GM19468 (cell line): ENCODE data around the gene COX7B.
A peak's percentile ranks its signal among the peaks of the same experiment; 100 is the strongest.
"Not testable (repeated sequence)": the region's sequence is repeated elsewhere in the genome, so short reads cannot be mapped to it uniquely, and the experiment has no call there.

Source experiments
- ATAC-seq: cut with Tn5 transposase; IDR thresholded peaks from one replicate; pipeline ENCODE4 v1.9.1; 2021; ENCODE audit warnings: mild to moderate bottlenecking, moderate library complexity, moderate number of reproducible peaks; ENCODE audit not compliant: unreplicated experiment; ENCODE audit errors: extremely low read depth

Gene COX7B, protein sequence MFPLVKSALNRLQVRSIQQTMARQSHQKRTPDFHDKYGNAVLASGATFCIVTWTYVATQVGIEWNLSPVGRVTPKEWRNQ

GRCh38 chrX:77899081-77899828 is at the start of gene COX7B:
TSS of gene COX7B (plus strand) at chrX:77899468. CDS start at chrX:77899554, 86 bp downstream.
- peak; percentile 71 for ATAC-seq

- ATAC-seq, result no peak
These were observed 23.9 kb upstream of the COX7B start for GRCh38 chrX:77875372-77875771.

DNA sequence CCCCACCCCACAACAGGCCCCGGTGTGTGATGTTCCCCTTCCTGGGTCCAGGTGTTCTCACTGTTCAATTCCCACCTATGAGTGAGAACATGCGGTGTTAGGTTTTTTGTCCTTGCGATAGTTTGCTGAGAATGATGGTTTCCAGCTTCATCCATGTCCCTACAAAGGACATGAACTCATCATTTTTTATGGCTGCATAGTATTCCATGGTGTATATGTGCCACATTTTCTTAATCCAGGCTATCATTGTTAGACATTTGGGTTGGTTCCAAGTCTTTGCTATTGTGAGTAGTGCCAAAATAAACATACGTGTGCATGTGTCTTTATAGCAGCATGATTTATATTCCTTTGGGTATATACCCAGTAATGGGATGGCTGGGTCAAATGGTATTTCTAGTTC is 17.9 kb upstream of the COX7B start:
- not testable (repeated sequence) for ATAC-seq

DNA sequence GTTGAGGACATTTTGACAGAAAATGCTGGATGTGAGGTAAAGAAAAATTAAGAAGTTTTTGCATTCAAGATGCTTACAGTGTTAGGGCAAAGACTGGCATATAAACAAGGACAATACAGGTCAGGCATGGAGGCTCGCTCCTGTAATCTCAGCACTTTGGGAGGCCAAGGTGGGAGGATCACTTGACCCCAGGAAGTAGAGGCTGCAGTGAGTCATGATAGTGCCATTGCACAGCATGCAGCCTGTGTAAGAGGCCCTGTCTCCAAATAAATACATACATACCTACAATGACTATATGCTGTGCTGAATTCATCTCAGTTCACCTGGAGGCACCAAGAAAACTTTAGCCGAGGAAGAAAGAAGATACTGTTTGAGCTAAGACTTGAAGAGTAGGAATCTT is 6.4 kb upstream of the COX7B start:
- no peak for ATAC-seq

- ATAC-seq, result no peak
These were observed 5.6 kb upstream of the COX7B start for GRCh38 chrX:77893713-77894112.

GRCh38 chrX:77894921-77895886 is 4.1 kb upstream of the COX7B start, which contains the start of gene MAGT1:
TSS of gene MAGT1 (minus strand) at chrX:77895435. CDS start at chrX:77895410, 25 bp downstream.
- ATAC-seq, result peak; percentile 82

DNA sequence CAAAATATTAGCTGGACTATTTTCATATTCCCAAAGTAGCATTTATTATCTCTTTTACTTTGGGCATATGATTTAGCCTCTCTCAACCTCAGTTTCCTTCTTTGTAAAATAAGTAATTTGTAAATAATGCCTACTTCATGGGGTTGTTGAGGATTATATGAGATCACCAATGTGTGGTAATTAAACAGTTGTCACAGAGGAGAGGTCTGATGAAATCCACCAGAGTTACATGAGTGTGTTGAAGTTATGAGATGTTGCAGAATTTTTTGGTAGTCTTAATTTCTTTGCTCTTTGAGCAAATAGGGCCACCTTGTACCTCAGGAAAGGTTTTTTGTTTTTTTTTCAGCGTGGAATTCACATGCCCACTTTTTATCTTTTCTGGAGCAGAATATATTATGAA is 1.4 kb downstream of the COX7B start:
- ATAC-seq, result no peak

DNA sequence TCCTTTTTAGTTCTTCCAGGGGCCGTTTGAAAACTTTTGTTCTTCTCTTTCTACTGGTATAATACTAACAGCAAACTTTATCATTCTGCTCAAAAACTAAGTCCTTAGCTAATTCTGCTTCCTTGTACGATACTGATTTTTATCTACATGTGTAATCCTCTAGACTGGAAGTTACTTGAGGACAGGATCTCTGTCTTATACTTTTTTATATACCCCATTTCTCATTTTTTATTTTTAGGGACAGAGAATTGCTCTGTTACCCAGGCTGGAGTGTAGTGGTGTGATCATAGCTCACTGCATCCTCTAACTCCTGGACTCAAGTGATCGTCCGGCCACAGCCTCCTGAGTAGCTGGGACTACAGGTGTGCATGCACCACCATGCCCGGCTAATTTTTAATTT is 2.2 kb downstream of the COX7B start:
- ATAC-seq, result no peak

GRCh38 chrX:77910108-77910840 is 11.0 kb downstream of the COX7B start, which contains the start of gene ATP7A:
TSS of gene ATP7A (plus strand) at chrX:77910693. CDS start at chrX:77971642, 60,949 bp downstream.
- ATAC-seq, result peak; percentile 88

DNA sequence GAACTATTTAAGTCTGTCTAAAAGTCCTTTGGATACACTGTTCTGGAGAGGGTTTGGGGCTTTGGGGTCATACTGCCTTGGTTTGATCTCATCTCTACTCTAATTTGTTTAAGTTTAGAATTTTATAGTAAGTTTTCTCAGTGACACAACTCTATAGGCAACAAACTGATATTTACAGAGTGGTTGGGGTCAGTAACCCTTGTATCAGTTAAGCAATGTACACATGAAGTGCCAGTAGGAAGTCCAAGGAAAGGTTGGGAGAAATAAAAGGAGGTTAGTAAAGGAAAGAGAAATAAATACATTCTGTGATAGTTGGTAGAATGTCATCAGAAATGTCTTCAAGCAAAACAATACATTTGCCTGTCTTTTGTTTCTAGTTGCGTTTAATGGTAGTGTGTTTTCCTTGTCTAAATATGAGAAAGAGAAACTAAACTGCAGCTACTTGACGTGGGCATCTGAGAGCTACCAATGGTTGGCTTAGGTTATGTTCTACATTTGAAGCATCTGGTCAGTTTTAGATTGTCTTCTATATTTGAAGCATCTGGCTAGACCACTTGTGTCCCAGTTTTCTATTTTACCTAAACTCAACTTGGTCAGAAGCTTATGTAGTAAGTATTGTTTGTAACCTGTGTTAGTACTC is 18.1 kb downstream of the COX7B start:
- ATAC-seq, result peak; percentile 28

- ATAC-seq, result no peak
These were observed 19.3 kb downstream of the COX7B start for GRCh38 chrX:77918568-77918967.

DNA sequence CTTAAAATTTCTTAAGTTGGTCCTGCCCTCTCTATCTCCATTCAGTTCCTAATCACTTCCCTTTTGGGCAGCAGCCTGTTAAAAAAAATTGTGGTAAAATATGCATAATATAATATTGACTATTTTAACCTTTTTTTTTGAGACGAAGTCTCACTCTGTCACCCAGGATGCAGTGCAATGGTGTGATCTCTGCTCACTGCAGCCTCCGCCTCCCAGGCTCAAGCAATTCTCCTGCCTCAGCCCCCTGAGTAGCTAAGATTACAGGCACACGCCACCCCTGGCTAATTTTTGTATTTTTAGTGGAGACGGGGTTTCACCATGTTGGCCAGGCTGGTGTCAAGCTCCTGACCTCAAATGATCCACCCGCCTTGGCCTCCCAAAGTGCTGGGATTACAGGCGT is 20.1 kb downstream of the COX7B start:
- not testable (repeated sequence) for ATAC-seq

DNA sequence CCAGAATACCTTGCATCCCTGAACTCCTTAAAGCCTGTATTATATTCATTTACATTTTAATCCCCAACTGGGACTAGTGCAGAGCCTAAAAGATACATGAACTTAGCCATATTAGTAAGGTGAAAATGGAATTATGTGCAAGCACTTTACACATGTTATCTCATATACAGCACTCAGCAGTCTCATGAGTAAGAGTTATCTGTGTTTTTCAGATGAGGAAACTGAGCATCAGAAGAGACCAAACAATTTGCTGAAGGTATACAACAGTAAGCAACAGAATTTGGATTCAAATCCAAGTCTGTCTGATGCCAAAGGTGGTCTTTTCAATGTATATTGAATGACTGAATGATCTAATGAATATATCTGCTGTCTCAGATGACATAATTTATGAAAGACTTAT is 23.5 kb downstream of the COX7B start:
- no peak for ATAC-seq

GRCh38 chrX:77924320-77924859 is 25.1 kb downstream of the COX7B start:
- no peak for ATAC-seq

DNA sequence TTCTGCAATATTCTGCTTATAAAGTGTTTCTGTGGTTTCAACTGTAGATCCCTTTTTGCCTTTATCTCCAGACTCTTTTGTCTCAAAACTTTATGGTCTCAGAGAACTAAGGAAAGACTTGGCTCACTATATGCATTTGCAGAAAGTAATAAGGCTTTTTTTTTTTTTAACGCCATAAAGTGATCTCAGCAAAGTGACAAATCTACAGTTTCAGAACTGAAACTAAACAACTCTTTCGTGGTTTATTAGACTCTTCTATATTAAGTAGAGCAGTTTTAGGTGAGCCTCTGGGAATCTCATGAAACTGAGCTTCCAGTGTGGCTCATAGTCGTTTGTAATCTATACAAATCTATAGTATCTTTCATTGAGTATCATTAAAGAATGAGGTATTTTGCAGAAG is 26.5 kb downstream of the COX7B start:
- no peak for ATAC-seq

DNA sequence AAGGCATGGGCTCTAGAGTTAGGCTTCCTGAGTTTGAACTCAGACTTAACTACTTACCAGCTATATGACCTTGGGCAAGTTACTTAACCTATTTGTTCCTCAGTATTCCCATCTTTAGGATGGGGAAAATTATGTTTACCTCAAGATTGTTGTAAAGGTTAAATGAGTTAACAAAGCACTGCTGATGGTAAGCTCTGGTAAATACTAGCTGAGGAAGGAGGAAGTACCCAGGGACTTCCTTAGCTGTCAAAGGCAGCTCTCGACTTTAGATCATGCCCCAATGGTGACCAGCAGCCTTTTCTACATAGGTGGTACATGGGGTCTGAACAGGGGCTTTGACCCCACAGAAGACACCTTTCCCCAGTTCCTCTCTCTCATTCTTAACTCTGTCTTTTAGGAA is 31.3 kb downstream of the COX7B start:
- ATAC-seq, result no peak

- ATAC-seq, result no peak
These were observed 36.6 kb downstream of the COX7B start for GRCh38 chrX:77935886-77936285.

- no peak for ATAC-seq
These were observed 37.0 kb downstream of the COX7B start for GRCh38 chrX:77936299-77936698.

GRCh38 chrX:77937291-77937690 is 38.0 kb downstream of the COX7B start:
- ATAC-seq, result no peak
